IMR-90 (cell line): ENCODE data around the gene CCDC40. TPM values are rescaled to one million over a fixed set of nuclear protein-coding genes. Genes with fewer than 3 reads are reported as not detected.

ENCODE experiments used
- ATAC-seq: fragments of 200-7000 bp; cut with Tn5 transposase; 2 replicates; pipeline ENCODE4 v1.9.1; 2020; ENCODE audit warnings: low read depth, mild to moderate bottlenecking, moderate library complexity
- BruUV-seq: library from RNA; stranded (reverse); fragments of 400-500 nt; replicated peaks from 2 replicates; lab custom pipeline; 2021; lab: Mats Ljungman, UMichigan
- CTCF ChIA-PET: fragments of 300-600 bp; formaldehyde crosslinking; extraction: SDS; loops from one replicate; lab custom pipeline; 2021; ENCODE audit warnings: antibody characterized with exemption; lab: Yijun Ruan, JAX
- POLR2A ChIA-PET: fragments of 300-600 bp; sonication (Branson Sonifier 250); formaldehyde crosslinking; loops from one replicate; lab custom pipeline; 2022; ENCODE audit warnings: antibody characterized with exemption; ENCODE audit not compliant: unreplicated experiment; lab: Charles Lee
- DNase-seq: peaks from one replicate; pipeline ENCODE4 v3.0.0; 2013
- H2AFZ ChIP-seq: replicated peaks from 2 replicates; pipeline ENCODE3; 2013; ENCODE audit warnings: low read length, mild to moderate bottlenecking; ENCODE audit not compliant: poor library complexity
- H2AK5ac ChIP-seq: 2 replicates; pipeline ENCODE4 v1.6.1; 2013; ENCODE audit warnings: low read depth, low read length, inconsistent platforms
- H2AK9ac ChIP-seq: replicated peaks from 2 replicates; pipeline ENCODE3; 2013; ENCODE audit warnings: mild to moderate bottlenecking, low read depth, low read length, moderate library complexity; ENCODE audit not compliant: poor library complexity
- H2BK120ac ChIP-seq: 2 replicates; pipeline ENCODE4 v1.6.1; 2013; ENCODE audit warnings: low read depth, low read length, inconsistent platforms
- H2BK15ac ChIP-seq: 3 replicates; pipeline ENCODE4 v1.6.1; 2013; ENCODE audit warnings: low read depth, low read length, inconsistent platforms
- H2BK20ac ChIP-seq: 2 replicates; pipeline ENCODE4 v1.6.1; 2013; ENCODE audit warnings: low read depth, mild to moderate bottlenecking, inconsistent platforms, low read length, moderate library complexity
- H2BK5ac ChIP-seq: 2 replicates; pipeline ENCODE4 v1.6.1; 2013; ENCODE audit warnings: mild to moderate bottlenecking, low read depth, low read length, inconsistent platforms; ENCODE audit not compliant: poor library complexity, severe bottlenecking
- H3K14ac ChIP-seq: replicated peaks from 2 replicates; pipeline ENCODE4 v1.6.1; 2013; ENCODE audit warnings: low read depth, low read length, inconsistent platforms
- H3K18ac ChIP-seq: 2 replicates; pipeline ENCODE4 v1.6.1; 2013; ENCODE audit warnings: low read depth, low read length, control low read depth
- H3K23ac ChIP-seq: 2 replicates; pipeline ENCODE4 v1.6.1; 2013; ENCODE audit warnings: low read depth, low read length, inconsistent platforms
- H3K27ac ChIP-seq: 2 replicates; pipeline ENCODE4 v1.5.1; 2013; ENCODE audit warnings: mild to moderate bottlenecking, control low read depth, low read length; ENCODE audit not compliant: insufficient read depth
- H3K27me3 ChIP-seq: 2 replicates; pipeline ENCODE4 v1.6.1; 2013; ENCODE audit warnings: low read length; ENCODE audit not compliant: control insufficient read depth, insufficient read depth
- H3K36me3 ChIP-seq: 2 replicates; pipeline ENCODE4 v1.6.1; 2013; ENCODE audit warnings: low read length, mixed read lengths; ENCODE audit not compliant: control insufficient read depth, insufficient read depth
- H3K4ac ChIP-seq: 2 replicates; pipeline ENCODE4 v1.6.1; 2013; ENCODE audit warnings: low read depth, low read length, inconsistent platforms
- H3K4me1 ChIP-seq: 2 replicates; pipeline ENCODE4 v1.6.1; 2013; ENCODE audit warnings: low read length, mixed read lengths; ENCODE audit not compliant: control insufficient read depth, insufficient read depth
- H3K4me2 ChIP-seq: 2 replicates; pipeline ENCODE4 v1.6.1; 2013; ENCODE audit warnings: low read depth, mild to moderate bottlenecking, control low read depth, low read length, moderate library complexity
- H3K4me3 ChIP-seq: 2 replicates; pipeline ENCODE4 v1.5.1; 2013; ENCODE audit warnings: low read depth, mild to moderate bottlenecking, control low read depth, low read length, moderate library complexity; ENCODE audit not compliant: insufficient read depth
- H3K56ac ChIP-seq: 2 replicates; pipeline ENCODE4 v1.6.1; 2013; ENCODE audit warnings: low read length, inconsistent platforms; ENCODE audit not compliant: insufficient read depth; ENCODE audit errors: extremely low read depth
- H3K79me1 ChIP-seq, 2 experiments: 2 replicates each; pipeline ENCODE4 v1.6.1; 2013; ENCODE audit warnings: low read length in 2 of 2, inconsistent platforms in 1 of 2, low read depth in 1 of 2
- H3K9ac ChIP-seq: 2 replicates; pipeline ENCODE4 v1.6.1; 2013; ENCODE audit warnings: low read depth, low read length, control low read depth
- H3K9me1 ChIP-seq: 2 replicates; pipeline ENCODE4 v1.6.1; 2013; ENCODE audit warnings: low read length, inconsistent platforms; ENCODE audit not compliant: insufficient read depth
- H3K9me3 ChIP-seq: 2 replicates; pipeline ENCODE4 v1.6.1; 2013; ENCODE audit warnings: low read length; ENCODE audit not compliant: control insufficient read depth, insufficient read depth
- H4K20me1 ChIP-seq: 2 replicates; pipeline ENCODE4 v1.6.1; 2013; ENCODE audit warnings: low read length, inconsistent platforms; ENCODE audit not compliant: insufficient read depth
- H4K5ac ChIP-seq: 2 replicates; pipeline ENCODE4 v1.6.1; 2013; ENCODE audit warnings: mild to moderate bottlenecking, low read depth, low read length, control low read depth
- H4K8ac ChIP-seq, 2 experiments: 2 replicates each; pipeline ENCODE4 v1.6.1; 2013; ENCODE audit warnings: low read depth in 2 of 2, low read length in 2 of 2, control low read depth in 1 of 2, inconsistent platforms in 1 of 2
- H4K91ac ChIP-seq: 2 replicates; pipeline ENCODE4 v1.6.1; 2013; ENCODE audit warnings: low read depth, low read length, inconsistent platforms; ENCODE audit not compliant: insufficient read depth
- BHLHE40 ChIP-seq: fragments of 150-350 bp; IDR thresholded peaks from 2 replicates; pipeline ENCODE4 v1.6.1; 2016; ENCODE audit warnings: mild to moderate bottlenecking, low read depth, low read length
- MAFK ChIP-seq: IDR thresholded peaks from 2 replicates; pipeline ENCODE4 v1.6.1; 2012; ENCODE audit warnings: low read depth, low read length, improper control_type of control experiment
- NFE2L2 ChIP-seq: fragments of 150-350 bp; IDR thresholded peaks from 2 replicates; pipeline ENCODE4 v1.6.1; 2016; ENCODE audit warnings: low read depth, mild to moderate bottlenecking, low read length
- WGBS, 2 experiments: methylation state at CpG; one replicate each; pipeline versions ENCODE4 v1.1.5 to v1.1.7; 2013; ENCODE audit warnings: missing lambda C conversion rate in 2 of 2; ENCODE audit not compliant: insufficient read length in 1 of 2; ENCODE audit errors: extremely low coverage in 2 of 2; 5-methylcytosine and 5-hydroxymethylcytosine counted together
- dilution Hi-C: fragments of 300-500 bp; cut with HindIII; formaldehyde crosslinking; loops from one replicate; pipeline ENCODE4 v1.14.3; 2018; ENCODE audit warnings: low sequenced_read_pairs; ENCODE audit not compliant: unreplicated experiment
- in situ Hi-C: fragments of 300-500 bp; cut with MboI; formaldehyde crosslinking; loops from 3 replicates; pipeline ENCODE4 v1.14.3; 2019; ENCODE audit warnings: low sequenced_read_pairs, inconsistent platforms, mixed read lengths
- intact Hi-C: fragments of 100-400 bp; cut with micrococcal nuclease; formaldehyde crosslinking; loops from 2 replicates; pipeline ENCODE4 v1.10.0; 2022
- polyA plus RNA-seq, 3 experiments: library from polyadenylated mRNA; depleted of rRNA; stranded (reverse); fragments of >200 nt; gene quantifications; 2 replicates each; pipeline ENCODE4 v1.2.3, GENCODE V29; 2012; ENCODE audit warnings: low replicate concordance in 1 of 3
- total RNA-seq: library from RNA; depleted of rRNA; stranded (reverse); fragments of >200 nt; gene quantifications from 2 replicates; pipeline ENCODE4 v1.2.3, GENCODE V29; 2012

The CCDC40 gene
- total and polyA plus RNA-seq, 2 of the 4 experiments (the other 2 are of a cell fraction) = 0.90 to 4.7 TPM

DNA sequence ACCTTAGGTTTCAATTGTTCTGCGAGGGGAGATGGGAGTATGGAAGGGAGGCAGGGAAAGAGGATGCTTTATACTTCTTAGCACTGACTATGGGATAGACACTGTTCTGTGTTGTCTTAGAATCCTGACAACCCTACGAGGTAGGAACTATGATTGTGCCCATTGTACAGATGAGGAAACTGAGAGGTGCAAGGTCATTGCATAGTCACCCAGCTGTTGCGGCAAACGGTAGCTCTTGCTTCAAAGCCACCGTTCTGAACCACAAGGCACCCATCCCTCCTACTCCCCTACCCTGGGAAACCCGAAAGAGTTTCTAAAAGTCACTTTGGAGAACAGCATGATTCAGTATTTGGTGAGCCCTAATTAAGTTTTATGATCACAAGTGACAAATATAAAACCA is 7.5 kb downstream of the CCDC40 start:
- CTCF ChIA-PET = no interaction called here
- no TSS peak for BruUV-seq

More for the DNA sequence above, 7.5 kb downstream of the CCDC40 start:
- Histone ChIP-seq H3K27me3 (no peaks in the 10 kb centered on the region), H3K27ac (no peak overlapping the region), H2BK120ac (no peak overlapping the region), H4K91ac (no peak overlapping the region), H3K23ac (no peak overlapping the region), H4K8ac (no peak overlapping the region), H3K4ac (no peak overlapping the region), H4K5ac (no peak overlapping the region), H3K14ac (no peak overlapping the region), H3K36me3 (peaks cover 8% of the 10 kb centered on the region), H3K9ac (no peak overlapping the region), H3K9me1 (no peaks in the 10 kb centered on the region), H2BK15ac (no peak overlapping the region), H2BK20ac (no peak overlapping the region), H2BK5ac (no peak overlapping the region), H2AFZ (no peak overlapping the region), H4K20me1 (no peaks in the 10 kb centered on the region), H3K56ac (0 out of 2 replicates have a peak overlapping the region, but pooled peaks have one; percentile 10), H3K4me1 (no peaks in the 10 kb centered on the region), H2AK5ac (no peak overlapping the region), H3K79me1 (no peaks in the 10 kb centered on the region), H3K9me3 (0 out of 2 replicates have a peak, but pooled peaks cover 1% of the 10 kb centered on the region), H2AK9ac (no peak overlapping the region), H3K4me2 (no peak overlapping the region), H3K18ac (no peak overlapping the region), H3K4me3 (no peak overlapping the region)
- dilution Hi-C loops (no loop called here), intact Hi-C loops (no loop called here), in situ Hi-C loops (no loop called here)
- ATAC-seq = no peak
- POLR2A ChIA-PET = no interaction called here
- TF ChIP-seq NFE2L2 (no peak), MAFK (no peak), BHLHE40 (no peak)
- no peak for DNase-seq
- no CpG with 5 or more reads among the region's 6 CpGs for WGBS, 2 experiments
